ENCODE data around the gene MRPS5. TPM values are rescaled to one million over a fixed set of nuclear protein-coding genes. Genes with fewer than 3 reads are reported as not detected.

The MRPS5 gene
- total and polyA plus RNA-seq, 4 donors: 45.8 to 75.7 (median 64.6) TPM

GRCh38 chr2:95165371-95166064, 43.9 kb upstream of the MRPS5 start, which contains the start of gene ZNF2:
Gene ZNF2, plus strand, starts transcription at chr2:95165809. Its CDS starts 10,418 bp downstream, at chr2:95176227.
- Histone ChIP-seq H3K9me3 (ENCODE audit: control insufficient read depth in 4 of 4, insufficient read depth in 3 of 4, low read length in 3 of 4) (no peaks in the 10 kb centered on the region), H3K9ac (ENCODE audit: insufficient read depth in 1 of 2, low read length in 2 of 2) (peak within 1 kb of the TSS; percentile 72 to 95), H3K36me3 (ENCODE audit: control insufficient read depth in 4 of 4, insufficient read depth in 4 of 4, low read length in 4 of 4) (peaks cover 0 to 4% (median 0%) of the 10 kb centered on the region in 4 donors), H3K27ac (ENCODE audit: low read depth in 1 of 2, low read length in 1 of 2) (peak within 1 kb of the TSS; percentile 92 to 99), H3K4me1 (ENCODE audit: control insufficient read depth in 5 of 5, insufficient read depth in 5 of 5, low read length in 5 of 5) (peaks cover 0 to 19% (median 10%) of the 10 kb centered on the region in 5 donors), H3K27me3 (ENCODE audit: control insufficient read depth in 3 of 3, insufficient read depth in 3 of 3, low read length in 2 of 3) (no peaks in the 10 kb centered on the region), H3K4me3 (peak within 1 kb of the TSS; percentile 89)
- DNase-seq (peak; percentile 98 to 99 (median 99)), ATAC-seq (ENCODE audit: insufficient read depth, low FRiP score) (peak; percentile 98)
- WGBS, 2 donors: 0% methylated on average over 56 of the region's 56 CpGs
- no peak for TF ChIP-seq CTCF (IDR thresholded peaks at IDR 0.05; ENCODE audit: control extremely low read depth, extremely low read depth)

- peak overlapping the region; percentile 92 to 99 for H3K27ac ChIP-seq (ENCODE audit: low read depth in 1 of 2, low read length in 1 of 2)
- ATAC-seq (ENCODE audit: insufficient read depth, low FRiP score): peak; percentile 15
- peaks cover 2 to 19% (median 10%) of the 10 kb centered on the region in 5 donors for H3K4me1 ChIP-seq (ENCODE audit: control insufficient read depth in 5 of 5, insufficient read depth in 5 of 5, low read length in 5 of 5)
- no peaks in the 10 kb centered on the region for H3K27me3 ChIP-seq (ENCODE audit: control insufficient read depth in 3 of 3, insufficient read depth in 3 of 3, low read length in 2 of 3)
- peak overlapping the region; percentile 89 for H3K4me3 ChIP-seq
- 0 to 1% methylated on average over 9 of the region's 9 CpGs for WGBS, 2 donors
- peak overlapping the region; percentile 72 to 95 for H3K9ac ChIP-seq (ENCODE audit: insufficient read depth in 1 of 2, low read length in 2 of 2)
- H3K9me3 ChIP-seq (ENCODE audit: control insufficient read depth in 4 of 4, insufficient read depth in 3 of 4, low read length in 3 of 4): no peaks in the 10 kb centered on the region
- no peak for DNase-seq
- H3K36me3 ChIP-seq (ENCODE audit: control insufficient read depth in 4 of 4, insufficient read depth in 4 of 4, low read length in 4 of 4): peaks cover 0 to 4% (median 0%) of the 10 kb centered on the region in 4 donors
- no peak for TF ChIP-seq CTCF (IDR thresholded peaks at IDR 0.05; ENCODE audit: control extremely low read depth, extremely low read depth)
Observed at GRCh38 chr2:95165030-95165370, 43.4 kb upstream of the MRPS5 start.

- peaks cover 0 to 24% (median 10%) of the 10 kb centered on the region in 5 donors for H3K4me1 ChIP-seq (ENCODE audit: control insufficient read depth in 5 of 5, insufficient read depth in 5 of 5, low read length in 5 of 5)
- H3K9me3 ChIP-seq (ENCODE audit: control insufficient read depth in 4 of 4, insufficient read depth in 3 of 4, low read length in 3 of 4): peaks cover 0 to 8% (median 5%) of the 10 kb centered on the region in 4 donors
- H3K27ac ChIP-seq (ENCODE audit: low read depth in 1 of 2, low read length in 1 of 2): peak within 1 kb of the TSS; percentile 73 to 90
- ATAC-seq (ENCODE audit: insufficient read depth, low FRiP score) (peak; percentile 87), DNase-seq (peak; percentile 69 to 87 (median 75))
- peak within 1 kb of the TSS; percentile 45 to 63 for H3K9ac ChIP-seq (ENCODE audit: insufficient read depth in 1 of 2, low read length in 2 of 2)
- peaks cover 4 to 22% (median 14%) of the 10 kb centered on the region in 4 donors for H3K36me3 ChIP-seq (ENCODE audit: control insufficient read depth in 4 of 4, insufficient read depth in 4 of 4, low read length in 4 of 4)
- H3K27me3 ChIP-seq (ENCODE audit: control insufficient read depth in 3 of 3, insufficient read depth in 3 of 3, low read length in 2 of 3): no peaks in the 10 kb centered on the region
- 11 to 15% methylated on average over 44 to 63 of the region's 64 CpGs for WGBS, 2 donors
- peak within 1 kb of the TSS; percentile 66 for H3K4me3 ChIP-seq
- no peak for TF ChIP-seq CTCF (IDR thresholded peaks at IDR 0.05; ENCODE audit: control extremely low read depth, extremely low read depth)
Observed at GRCh38 chr2:95159690-95160449, 38.3 kb upstream of the MRPS5 start, which contains the start of gene ZNF514. Gene ZNF514, minus strand, starts transcription at chr2:95159848. Its CDS starts 6,595 bp downstream, at chr2:95153253.

Data from lung (tissue), 12 donors.